GM23338 (cell line): ENCODE measurements around the gene S100A3. TPM values are rescaled to one million over a fixed set of nuclear protein-coding genes. Genes with fewer than 3 reads are reported as not detected.

Experiments used
- ATAC-seq: fragments of 200-7000 bp; cut with Tn5 transposase; 3 replicates; pipeline ENCODE4 v1.9.1; 2020
- DNase-seq: peaks from one replicate; pipeline ENCODE4 v3.0.0-alpha.2; 2015; ENCODE audit warnings: low spot score
- H2AFZ ChIP-seq: fragments of 200-600 bp; sonication (generic); 2 replicates; pipeline ENCODE4 v1.8.0; 2016; ENCODE audit warnings: antibody characterized with exemption, mild to moderate bottlenecking, moderate library complexity
- H3F3A ChIP-seq: fragments of 200-600 bp; sonication (generic); replicated peaks from 2 replicates; pipeline ENCODE4 v1.8.0; 2017; ENCODE audit warnings: antibody characterized with exemption, mixed run types, low read depth
- H3K27ac ChIP-seq: fragments of 200-600 bp; sonication (generic); 2 replicates; pipeline ENCODE4 v1.6.1; 2016; ENCODE audit warnings: low read depth
- H3K27me3 ChIP-seq: fragments of 200-600 bp; sonication (generic); 2 replicates; pipeline ENCODE4 v1.8.0; 2016; ENCODE audit warnings: mild to moderate bottlenecking, mixed run types, moderate library complexity; ENCODE audit not compliant: insufficient read depth
- H3K36me3 ChIP-seq: fragments of 200-600 bp; sonication (generic); 2 replicates; pipeline ENCODE4 v1.8.0; 2016; ENCODE audit warnings: mild to moderate bottlenecking; ENCODE audit not compliant: insufficient read depth
- H3K4me1 ChIP-seq: fragments of 200-600 bp; sonication (generic); 2 replicates; pipeline ENCODE4 v1.8.0; 2016; ENCODE audit warnings: mild to moderate bottlenecking, moderate library complexity; ENCODE audit not compliant: insufficient read depth
- H3K4me2 ChIP-seq: fragments of 200-600 bp; sonication (generic); 2 replicates; pipeline ENCODE4 v1.7.1; 2017; ENCODE audit warnings: mixed run types
- H3K4me3 ChIP-seq: fragments of 200-600 bp; sonication (generic); 2 replicates; pipeline ENCODE4 v1.6.1; 2016; ENCODE audit warnings: mixed run types
- H3K79me2 ChIP-seq: fragments of 200-600 bp; sonication (generic); replicated peaks from 2 replicates; pipeline ENCODE4 v1.8.0; 2017; ENCODE audit warnings: mild to moderate bottlenecking; ENCODE audit not compliant: insufficient read depth
- H3K9me2 ChIP-seq: fragments of 200-600 bp; sonication (generic); 2 replicates; pipeline ENCODE4 v1.8.0; 2017; ENCODE audit not compliant: insufficient read depth
- H4K20me1 ChIP-seq: fragments of 200-600 bp; sonication (generic); replicated peaks from 2 replicates; pipeline ENCODE4 v1.8.0; 2017; ENCODE audit warnings: mild to moderate bottlenecking; ENCODE audit not compliant: insufficient read depth
- H3K27ac Mint-ChIP-seq: 2 replicates; pipeline ENCODE4 v1.8.0; 2020; ENCODE audit warnings: inconsistent platforms, mild to moderate bottlenecking, moderate library complexity, mixed read lengths
- H3K27me3 Mint-ChIP-seq: 3 replicates; pipeline ENCODE4 v1.8.0; 2022; ENCODE audit warnings: low read depth, mild to moderate bottlenecking, moderate library complexity, mixed read lengths, inconsistent platforms; ENCODE audit not compliant: insufficient read depth, poor library complexity
- H3K36me3 Mint-ChIP-seq: 3 replicates; pipeline ENCODE4 v1.8.0; 2021; ENCODE audit warnings: low read depth, mild to moderate bottlenecking, inconsistent platforms, moderate library complexity, mixed read lengths
- H3K4me1 Mint-ChIP-seq: 3 replicates; pipeline ENCODE4 v1.8.0; 2020; ENCODE audit warnings: mild to moderate bottlenecking, inconsistent platforms, mixed read lengths
- H3K4me3 Mint-ChIP-seq: 3 replicates; pipeline ENCODE4 v1.8.0; 2021; ENCODE audit warnings: moderate library complexity, mild to moderate bottlenecking, inconsistent platforms, mixed read lengths
- H3K9me3 Mint-ChIP-seq: 3 replicates; pipeline ENCODE4 v1.8.0; 2020; ENCODE audit warnings: moderate library complexity, mild to moderate bottlenecking, inconsistent platforms, mixed read lengths
- CREB1 ChIP-seq: fragments of 250-450 bp; sonication (Bioruptor Pico); IDR thresholded peaks from 2 replicates; pipeline ENCODE4 v1.5.0; 2020; ENCODE audit warnings: low read depth, mild to moderate bottlenecking, moderate library complexity
- EZH2 ChIP-seq: fragments of 200-600 bp; sonication (generic); IDR thresholded peaks from one replicate; pipeline ENCODE4 v1.8.0; 2017; ENCODE audit warnings: antibody characterized with exemption, mild to moderate bottlenecking, low read depth; ENCODE audit not compliant: unreplicated experiment
- EZH2phosphoT487 ChIP-seq: fragments of 200-600 bp; sonication (generic); IDR thresholded peaks from one replicate; pipeline ENCODE4 v1.8.1; 2018; ENCODE audit warnings: antibody characterized with exemption; ENCODE audit not compliant: unreplicated experiment
- JUNB ChIP-seq: IDR thresholded peaks from one replicate; pipeline ENCODE4 v1.6.1; 2016; ENCODE audit warnings: antibody characterized with exemption; ENCODE audit not compliant: unreplicated experiment
- NANOG ChIP-seq: IDR thresholded peaks from 2 replicates; pipeline ENCODE4 v1.6.1; 2016; ENCODE audit warnings: antibody characterized with exemption, borderline replicate concordance
- POLR2AphosphoS5 ChIP-seq: IDR thresholded peaks from 2 replicates; pipeline ENCODE4 v1.6.1; 2016; ENCODE audit warnings: antibody characterized with exemption, low read depth
- STAT1 ChIP-seq: IDR thresholded peaks from one replicate; pipeline ENCODE4 v1.6.1; 2016; ENCODE audit warnings: antibody characterized with exemption; ENCODE audit not compliant: unreplicated experiment
- ZNF114 ChIP-seq: fragments of 250-450 bp; sonication (Bioruptor Pico); IDR thresholded peaks from 2 replicates; pipeline ENCODE4 v1.5.0; 2020; ENCODE audit warnings: mild to moderate bottlenecking, moderate library complexity
- ZNF331 ChIP-seq: fragments of 250-450 bp; sonication (Bioruptor Pico); IDR thresholded peaks from 2 replicates; pipeline ENCODE4 v1.5.0; 2020; ENCODE audit warnings: low read depth, mild to moderate bottlenecking, moderate library complexity
- polyA plus RNA-seq: library from polyadenylated mRNA; unstranded; fragments of >200 nt; fragmentation: Nextera tagmentation; extraction: Ambion mirVana; gene quantifications from 2 replicates; pipeline ENCODE4 v1.2.1, GENCODE V29; 2016
- total RNA-seq: library from RNA; depleted of rRNA; stranded (reverse); fragments of >200 nt; shearing (Covaris generic); gene quantifications from 2 replicates; pipeline ENCODE4 v1.2.3, GENCODE V29; 2014
- TF ChIP-seq, protein P1 (sequence below): IDR thresholded peaks from one replicate; pipeline ENCODE4 v1.6.1; 2018; ENCODE audit warnings: antibody characterized with exemption; ENCODE audit not compliant: unreplicated experiment
- TF ChIP-seq, protein P2 (sequence below), 2 experiments: fragments of 200-600 bp in 1 of 2; sonication (generic) in 1 of 2; conservative IDR thresholded peaks; 2 replicates each; pipeline versions ENCODE4 v1.5.1 to v1.6.1; 2016 to 2017; ENCODE audit warnings: antibody characterized with exemption in 2 of 2, low read depth in 2 of 2, mild to moderate bottlenecking in 2 of 2, moderate library complexity in 1 of 2
- TF ChIP-seq, protein P3 (sequence below): fragments of 250-450 bp; sonication (Bioruptor Pico); IDR thresholded peaks from 2 replicates; pipeline ENCODE4 v1.5.0; 2020; ENCODE audit warnings: mild to moderate bottlenecking, moderate library complexity
- TF ChIP-seq, protein P4 (sequence below): IDR thresholded peaks from 2 replicates; pipeline ENCODE4 v1.6.1; 2016; ENCODE audit warnings: antibody characterized with exemption

Gene S100A3
- total and polyA plus RNA-seq, 2 experiments from 2014 or later = not detected

DNA sequence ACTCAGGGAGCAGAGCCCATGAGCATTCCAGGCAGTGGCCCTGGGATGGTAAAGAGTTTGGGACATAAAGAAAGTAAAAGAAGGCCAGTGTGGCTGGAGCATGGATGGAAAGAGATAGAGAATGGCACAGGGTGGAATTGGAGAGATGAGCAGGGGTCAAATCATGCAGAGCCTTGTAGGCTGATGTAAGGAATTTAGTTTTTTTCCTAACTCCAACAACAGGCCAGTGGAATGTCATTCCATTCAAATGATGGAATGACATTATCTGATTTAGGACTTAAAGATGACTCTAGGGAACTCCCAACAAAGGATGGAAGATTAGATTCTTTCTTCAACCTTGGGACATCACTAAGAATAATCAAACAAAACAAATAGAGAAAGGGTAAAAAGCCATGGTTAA lies 29.4 kb upstream of the S100A3 start:
- Mint-ChIP-seq H3K4me3 (no peak overlapping the region), H3K27me3 (peaks cover 4% of the 10 kb centered on the region), H3K9me3 (peaks cover 22% of the 10 kb centered on the region; the same call in 2 of the 3 replicates), H3K4me1 (peaks cover 13% of the 10 kb centered on the region), H3K36me3 (no peaks in the 10 kb centered on the region; the same call in 1 of the 3 replicates), H3K27ac (no peak overlapping the region)
- DNase-seq = no peak
- H3K9me2 ChIP-seq = no peaks in the 10 kb centered on the region
- ATAC-seq = no peak
- peak overlapping the region; percentile 2; the same call in 1 of the 2 replicates for H2AFZ ChIP-seq
- H3K79me2 ChIP-seq = no peaks in the 10 kb centered on the region
- H4K20me1 ChIP-seq = no peaks in the 10 kb centered on the region
- H3F3A ChIP-seq = no peaks in the 10 kb centered on the region
- H3K4me1 ChIP-seq = peaks cover 6% of the 10 kb centered on the region; the same call in 1 of the 2 replicates
- no peak overlapping the region for H3K4me2 ChIP-seq
- no peak overlapping the region for H3K4me3 ChIP-seq
- H3K36me3 ChIP-seq = no peaks in the 10 kb centered on the region
- H3K27ac ChIP-seq = no peak overlapping the region
- H3K27me3 ChIP-seq = no peaks in the 10 kb centered on the region
- TF ChIP-seq, protein P1, sequence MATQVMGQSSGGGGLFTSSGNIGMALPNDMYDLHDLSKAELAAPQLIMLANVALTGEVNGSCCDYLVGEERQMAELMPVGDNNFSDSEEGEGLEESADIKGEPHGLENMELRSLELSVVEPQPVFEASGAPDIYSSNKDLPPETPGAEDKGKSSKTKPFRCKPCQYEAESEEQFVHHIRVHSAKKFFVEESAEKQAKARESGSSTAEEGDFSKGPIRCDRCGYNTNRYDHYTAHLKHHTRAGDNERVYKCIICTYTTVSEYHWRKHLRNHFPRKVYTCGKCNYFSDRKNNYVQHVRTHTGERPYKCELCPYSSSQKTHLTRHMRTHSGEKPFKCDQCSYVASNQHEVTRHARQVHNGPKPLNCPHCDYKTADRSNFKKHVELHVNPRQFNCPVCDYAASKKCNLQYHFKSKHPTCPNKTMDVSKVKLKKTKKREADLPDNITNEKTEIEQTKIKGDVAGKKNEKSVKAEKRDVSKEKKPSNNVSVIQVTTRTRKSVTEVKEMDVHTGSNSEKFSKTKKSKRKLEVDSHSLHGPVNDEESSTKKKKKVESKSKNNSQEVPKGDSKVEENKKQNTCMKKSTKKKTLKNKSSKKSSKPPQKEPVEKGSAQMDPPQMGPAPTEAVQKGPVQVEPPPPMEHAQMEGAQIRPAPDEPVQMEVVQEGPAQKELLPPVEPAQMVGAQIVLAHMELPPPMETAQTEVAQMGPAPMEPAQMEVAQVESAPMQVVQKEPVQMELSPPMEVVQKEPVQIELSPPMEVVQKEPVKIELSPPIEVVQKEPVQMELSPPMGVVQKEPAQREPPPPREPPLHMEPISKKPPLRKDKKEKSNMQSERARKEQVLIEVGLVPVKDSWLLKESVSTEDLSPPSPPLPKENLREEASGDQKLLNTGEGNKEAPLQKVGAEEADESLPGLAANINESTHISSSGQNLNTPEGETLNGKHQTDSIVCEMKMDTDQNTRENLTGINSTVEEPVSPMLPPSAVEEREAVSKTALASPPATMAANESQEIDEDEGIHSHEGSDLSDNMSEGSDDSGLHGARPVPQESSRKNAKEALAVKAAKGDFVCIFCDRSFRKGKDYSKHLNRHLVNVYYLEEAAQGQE = no peak
- no peak for TF ChIP-seq ZNF331
- TF ChIP-seq POLR2AphosphoS5 = no peak
- TF ChIP-seq STAT1 = no peak
- no peak for TF ChIP-seq JUNB
- TF ChIP-seq, protein P2, sequence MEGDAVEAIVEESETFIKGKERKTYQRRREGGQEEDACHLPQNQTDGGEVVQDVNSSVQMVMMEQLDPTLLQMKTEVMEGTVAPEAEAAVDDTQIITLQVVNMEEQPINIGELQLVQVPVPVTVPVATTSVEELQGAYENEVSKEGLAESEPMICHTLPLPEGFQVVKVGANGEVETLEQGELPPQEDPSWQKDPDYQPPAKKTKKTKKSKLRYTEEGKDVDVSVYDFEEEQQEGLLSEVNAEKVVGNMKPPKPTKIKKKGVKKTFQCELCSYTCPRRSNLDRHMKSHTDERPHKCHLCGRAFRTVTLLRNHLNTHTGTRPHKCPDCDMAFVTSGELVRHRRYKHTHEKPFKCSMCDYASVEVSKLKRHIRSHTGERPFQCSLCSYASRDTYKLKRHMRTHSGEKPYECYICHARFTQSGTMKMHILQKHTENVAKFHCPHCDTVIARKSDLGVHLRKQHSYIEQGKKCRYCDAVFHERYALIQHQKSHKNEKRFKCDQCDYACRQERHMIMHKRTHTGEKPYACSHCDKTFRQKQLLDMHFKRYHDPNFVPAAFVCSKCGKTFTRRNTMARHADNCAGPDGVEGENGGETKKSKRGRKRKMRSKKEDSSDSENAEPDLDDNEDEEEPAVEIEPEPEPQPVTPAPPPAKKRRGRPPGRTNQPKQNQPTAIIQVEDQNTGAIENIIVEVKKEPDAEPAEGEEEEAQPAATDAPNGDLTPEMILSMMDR (conservative IDR thresholded peaks at IDR 0.05; ENCODE audit: low read depth in 2 of 2) = no peak
- TF ChIP-seq ZNF114 = no peak
- no peak for TF ChIP-seq NANOG
- TF ChIP-seq, protein P3, sequence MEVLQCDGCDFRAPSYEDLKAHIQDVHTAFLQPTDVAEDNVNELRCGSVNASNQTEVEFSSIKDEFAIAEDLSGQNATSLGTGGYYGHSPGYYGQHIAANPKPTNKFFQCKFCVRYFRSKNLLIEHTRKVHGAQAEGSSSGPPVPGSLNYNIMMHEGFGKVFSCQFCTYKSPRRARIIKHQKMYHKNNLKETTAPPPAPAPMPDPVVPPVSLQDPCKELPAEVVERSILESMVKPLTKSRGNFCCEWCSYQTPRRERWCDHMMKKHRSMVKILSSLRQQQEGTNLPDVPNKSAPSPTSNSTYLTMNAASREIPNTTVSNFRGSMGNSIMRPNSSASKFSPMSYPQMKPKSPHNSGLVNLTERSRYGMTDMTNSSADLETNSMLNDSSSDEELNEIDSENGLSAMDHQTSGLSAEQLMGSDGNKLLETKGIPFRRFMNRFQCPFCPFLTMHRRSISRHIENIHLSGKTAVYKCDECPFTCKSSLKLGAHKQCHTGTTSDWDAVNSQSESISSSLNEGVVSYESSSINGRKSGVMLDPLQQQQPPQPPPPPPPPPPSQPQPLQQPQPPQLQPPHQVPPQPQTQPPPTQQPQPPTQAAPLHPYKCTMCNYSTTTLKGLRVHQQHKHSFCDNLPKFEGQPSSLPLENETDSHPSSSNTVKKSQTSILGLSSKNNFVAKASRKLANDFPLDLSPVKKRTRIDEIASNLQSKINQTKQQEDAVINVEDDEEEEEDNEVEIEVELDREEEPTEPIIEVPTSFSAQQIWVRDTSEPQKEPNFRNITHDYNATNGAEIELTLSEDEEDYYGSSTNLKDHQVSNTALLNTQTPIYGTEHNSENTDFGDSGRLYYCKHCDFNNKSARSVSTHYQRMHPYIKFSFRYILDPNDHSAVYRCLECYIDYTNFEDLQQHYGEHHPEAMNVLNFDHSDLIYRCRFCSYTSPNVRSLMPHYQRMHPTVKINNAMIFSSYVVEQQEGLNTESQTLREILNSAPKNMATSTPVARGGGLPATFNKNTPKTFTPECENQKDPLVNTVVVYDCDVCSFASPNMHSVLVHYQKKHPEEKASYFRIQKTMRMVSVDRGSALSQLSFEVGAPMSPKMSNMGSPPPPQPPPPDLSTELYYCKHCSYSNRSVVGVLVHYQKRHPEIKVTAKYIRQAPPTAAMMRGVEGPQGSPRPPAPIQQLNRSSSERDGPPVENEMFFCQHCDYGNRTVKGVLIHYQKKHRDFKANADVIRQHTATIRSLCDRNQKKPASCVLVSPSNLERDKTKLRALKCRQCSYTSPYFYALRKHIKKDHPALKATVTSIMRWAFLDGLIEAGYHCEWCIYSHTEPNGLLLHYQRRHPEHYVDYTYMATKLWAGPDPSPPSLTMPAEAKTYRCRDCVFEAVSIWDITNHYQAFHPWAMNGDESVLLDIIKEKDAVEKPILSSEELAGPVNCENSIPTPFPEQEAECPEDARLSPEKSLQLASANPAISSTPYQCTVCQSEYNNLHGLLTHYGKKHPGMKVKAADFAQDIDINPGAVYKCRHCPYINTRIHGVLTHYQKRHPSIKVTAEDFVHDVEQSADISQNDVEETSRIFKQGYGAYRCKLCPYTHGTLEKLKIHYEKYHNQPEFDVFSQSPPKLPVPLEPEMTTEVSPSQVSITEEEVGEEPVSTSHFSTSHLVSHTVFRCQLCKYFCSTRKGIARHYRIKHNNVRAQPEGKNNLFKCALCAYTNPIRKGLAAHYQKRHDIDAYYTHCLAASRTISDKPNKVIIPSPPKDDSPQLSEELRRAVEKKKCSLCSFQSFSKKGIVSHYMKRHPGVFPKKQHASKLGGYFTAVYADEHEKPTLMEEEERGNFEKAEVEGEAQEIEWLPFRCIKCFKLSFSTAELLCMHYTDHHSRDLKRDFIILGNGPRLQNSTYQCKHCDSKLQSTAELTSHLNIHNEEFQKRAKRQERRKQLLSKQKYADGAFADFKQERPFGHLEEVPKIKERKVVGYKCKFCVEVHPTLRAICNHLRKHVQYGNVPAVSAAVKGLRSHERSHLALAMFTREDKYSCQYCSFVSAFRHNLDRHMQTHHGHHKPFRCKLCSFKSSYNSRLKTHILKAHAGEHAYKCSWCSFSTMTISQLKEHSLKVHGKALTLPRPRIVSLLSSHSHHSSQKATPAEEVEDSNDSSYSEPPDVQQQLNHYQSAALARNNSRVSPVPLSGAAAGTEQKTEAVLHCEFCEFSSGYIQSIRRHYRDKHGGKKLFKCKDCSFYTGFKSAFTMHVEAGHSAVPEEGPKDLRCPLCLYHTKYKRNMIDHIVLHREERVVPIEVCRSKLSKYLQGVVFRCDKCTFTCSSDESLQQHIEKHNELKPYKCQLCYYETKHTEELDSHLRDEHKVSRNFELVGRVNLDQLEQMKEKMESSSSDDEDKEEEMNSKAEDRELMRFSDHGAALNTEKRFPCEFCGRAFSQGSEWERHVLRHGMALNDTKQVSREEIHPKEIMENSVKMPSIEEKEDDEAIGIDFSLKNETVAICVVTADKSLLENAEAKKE = no peak
- no peak for TF ChIP-seq CREB1 (CRISPR knock-in tag)
- TF ChIP-seq, protein P4, sequence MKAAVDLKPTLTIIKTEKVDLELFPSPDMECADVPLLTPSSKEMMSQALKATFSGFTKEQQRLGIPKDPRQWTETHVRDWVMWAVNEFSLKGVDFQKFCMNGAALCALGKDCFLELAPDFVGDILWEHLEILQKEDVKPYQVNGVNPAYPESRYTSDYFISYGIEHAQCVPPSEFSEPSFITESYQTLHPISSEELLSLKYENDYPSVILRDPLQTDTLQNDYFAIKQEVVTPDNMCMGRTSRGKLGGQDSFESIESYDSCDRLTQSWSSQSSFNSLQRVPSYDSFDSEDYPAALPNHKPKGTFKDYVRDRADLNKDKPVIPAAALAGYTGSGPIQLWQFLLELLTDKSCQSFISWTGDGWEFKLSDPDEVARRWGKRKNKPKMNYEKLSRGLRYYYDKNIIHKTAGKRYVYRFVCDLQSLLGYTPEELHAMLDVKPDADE = no peak
- TF ChIP-seq EZH2 = no peak
- TF ChIP-seq EZH2phosphoT487 = no peak
